MM.1S (cell line): ENCODE measurements around the gene RARRES2.
"Not testable (repeated sequence)": the region's sequence is repeated elsewhere in the genome, so short reads cannot be mapped to it uniquely, and the experiment has no call there.

Experiments
- DNase-seq: peaks from one replicate; pipeline ENCODE4 v3.0.0-alpha.2; 2015
- H2AFZ ChIP-seq: fragments of 300-600 bp; sonication (generic); 2 replicates; pipeline ENCODE4 v1.6.0; 2016; ENCODE audit warnings: antibody characterized with exemption, low read length
- H3F3A ChIP-seq: fragments of 300-600 bp; sonication (generic); 2 replicates; pipeline ENCODE4 v1.6.1; 2016; ENCODE audit warnings: mild to moderate bottlenecking, antibody characterized with exemption, low read length, moderate library complexity, mixed read lengths; ENCODE audit not compliant: insufficient read depth
- H3K27ac ChIP-seq: fragments of 300-600 bp; sonication (generic); 2 replicates; pipeline ENCODE4 v1.5.1; 2016; ENCODE audit warnings: mild to moderate bottlenecking, low read length
- H3K27me3 ChIP-seq: fragments of 300-600 bp; sonication (generic); replicated peaks from 2 replicates; pipeline ENCODE4 v1.6.0; 2016; ENCODE audit warnings: low read length; ENCODE audit not compliant: insufficient read depth
- H3K36me3 ChIP-seq: fragments of 300-600 bp; sonication (generic); replicated peaks from 2 replicates; pipeline ENCODE4 v1.6.1; 2016; ENCODE audit warnings: mild to moderate bottlenecking, low read length, mixed read lengths; ENCODE audit not compliant: insufficient read depth
- H3K4me1 ChIP-seq: fragments of 300-600 bp; sonication (generic); 2 replicates; pipeline ENCODE4 v1.6.1; 2016; ENCODE audit warnings: low read length, mixed read lengths
- H3K4me2 ChIP-seq: fragments of 300-600 bp; sonication (generic); 2 replicates; pipeline ENCODE4 v1.6.0; 2016; ENCODE audit warnings: low read depth, low read length
- H3K4me3 ChIP-seq: fragments of 300-600 bp; sonication (generic); 2 replicates; pipeline ENCODE4 v1.5.1; 2016; ENCODE audit warnings: low read length, mixed read lengths
- H3K79me2 ChIP-seq: fragments of 300-600 bp; sonication (generic); 2 replicates; pipeline ENCODE4 v1.6.1; 2016; ENCODE audit warnings: mixed run types, low read length, mixed read lengths
- H3K9ac ChIP-seq: fragments of 300-600 bp; sonication (generic); 2 replicates; pipeline ENCODE4 v1.6.1; 2016; ENCODE audit warnings: low read length, mixed read lengths
- H3K9me2 ChIP-seq: fragments of 300-600 bp; sonication (generic); replicated peaks from 2 replicates; pipeline ENCODE4 v1.6.1; 2016; ENCODE audit warnings: mild to moderate bottlenecking, low read length, mixed read lengths; ENCODE audit not compliant: insufficient read depth
- H3K9me3 ChIP-seq: fragments of 300-600 bp; sonication (generic); replicated peaks from 2 replicates; pipeline ENCODE4 v1.6.1; 2016; ENCODE audit warnings: mild to moderate bottlenecking, low read length, mixed read lengths; ENCODE audit not compliant: insufficient read depth
- H4K20me1 ChIP-seq: fragments of 300-600 bp; sonication (generic); 2 replicates; pipeline ENCODE4 v1.6.1; 2016; ENCODE audit warnings: mild to moderate bottlenecking, low read length, moderate library complexity, mixed read lengths; ENCODE audit not compliant: insufficient read depth
- CTCF ChIP-seq: fragments of 300-600 bp; sonication (generic); IDR thresholded peaks from 2 replicates; pipeline ENCODE4 v1.5.1; 2016; ENCODE audit warnings: antibody characterized with exemption, low read length, mixed read lengths
- EZH2 ChIP-seq: fragments of 300-600 bp; sonication (generic); optimal IDR thresholded peaks from 2 replicates; pipeline ENCODE3; 2017; ENCODE audit warnings: low read depth, mild to moderate bottlenecking, antibody characterized with exemption, low read length, mixed read lengths
- EZH2phosphoT487 ChIP-seq: fragments of 300-600 bp; sonication (generic); IDR thresholded peaks from 2 replicates; pipeline ENCODE4 v1.6.1; 2018; ENCODE audit warnings: antibody characterized with exemption, low read length

Gene RARRES2

GRCh38 chr7:150313870-150314269 is 27.6 kb downstream of the RARRES2 start:
- no peak for DNase-seq
- H4K20me1 ChIP-seq, result no peaks in the 10 kb centered on the region
- H2AFZ ChIP-seq, result no peak overlapping the region
- H3K27me3 ChIP-seq, result no peaks in the 10 kb centered on the region
- no peaks in the 10 kb centered on the region for H3K36me3 ChIP-seq
- peaks cover 16% of the 10 kb centered on the region for H3K4me1 ChIP-seq
- H3K27ac ChIP-seq, result no peak overlapping the region
- H3K4me3 ChIP-seq, result no peak overlapping the region
- H3K9me2 ChIP-seq, result no peaks in the 10 kb centered on the region
- no peak overlapping the region for H3K9ac ChIP-seq
- H3K79me2 ChIP-seq, result peaks cover 23% of the 10 kb centered on the region; the same call in 1 of the 2 replicates
- no peaks in the 10 kb centered on the region for H3K9me3 ChIP-seq
- H3K4me2 ChIP-seq, result no peak overlapping the region
- TF ChIP-seq EZH2, result no peak
- no peak for TF ChIP-seq EZH2phosphoT487
- H3F3A ChIP-seq, result no peaks in the 10 kb centered on the region

GRCh38 chr7:150313367-150313809 is 28.0 kb downstream of the RARRES2 start:
- Histone ChIP-seq H3K27ac (no peak overlapping the region), H3K4me3 (no peak overlapping the region), H3K9me2 (no peaks in the 10 kb centered on the region), H3K4me2 (no peak overlapping the region), H2AFZ (no peak overlapping the region), H3K9me3 (no peaks in the 10 kb centered on the region), H3K36me3 (no peaks in the 10 kb centered on the region), H4K20me1 (no peaks in the 10 kb centered on the region), H3K4me1 (peaks cover 16% of the 10 kb centered on the region), H3K27me3 (no peaks in the 10 kb centered on the region), H3K9ac (no peak overlapping the region), H3F3A (no peaks in the 10 kb centered on the region), H3K79me2 (peaks cover 23% of the 10 kb centered on the region; the same call in 1 of the 2 replicates)
- no peak for DNase-seq
- TF ChIP-seq EZH2phosphoT487, result no peak

GRCh38 chr7:150312649-150313366 is 28.6 kb downstream of the RARRES2 start:
- not testable (repeated sequence) for H3K27me3 ChIP-seq, H3K9me2 ChIP-seq, H3K36me3 ChIP-seq, H2AFZ ChIP-seq, H4K20me1 ChIP-seq, H3K4me3 ChIP-seq, H3K4me2 ChIP-seq, H3K9me3 ChIP-seq, H3F3A ChIP-seq, H3K9ac ChIP-seq
- H3K27ac ChIP-seq, result 0 out of 2 replicates have a peak overlapping the region, but pooled peaks have one; percentile 4
- H3K4me1 ChIP-seq, result peaks cover 16% of the 10 kb centered on the region
- H3K79me2 ChIP-seq, result peaks cover 26% of the 10 kb centered on the region; the same call in 1 of the 2 replicates
- DNase-seq, result peak; percentile 54

- no peak for DNase-seq
- Histone ChIP-seq H3K27ac (no peak overlapping the region), H2AFZ (no peak overlapping the region), H3K79me2 (peaks cover 29% of the 10 kb centered on the region; the same call in 1 of the 2 replicates), H4K20me1 (no peaks in the 10 kb centered on the region), H3K4me3 (no peak overlapping the region), H3K36me3 (no peaks in the 10 kb centered on the region), H3K9ac (no peak overlapping the region), H3K4me1 (peaks cover 16% of the 10 kb centered on the region), H3K4me2 (no peak overlapping the region), H3K27me3 (no peaks in the 10 kb centered on the region), H3K9me2 (no peaks in the 10 kb centered on the region), H3K9me3 (no peaks in the 10 kb centered on the region), H3F3A (no peaks in the 10 kb centered on the region)
- TF ChIP-seq CTCF (no peak), EZH2phosphoT487 (no peak), EZH2 (no peak)
Observed at GRCh38 chr7:150311711-150312110, 29.7 kb downstream of the RARRES2 start.
